Neuron (in vitro differentiated cells): ENCODE data around the gene IDS.

ENCODE experiments used
- H2AFZ ChIP-seq: one replicate; pipeline ENCODE4 v1.6.1; 2013; ENCODE audit warnings: low read depth, mild to moderate bottlenecking, inconsistent platforms, low read length, moderate library complexity
- H3K27me3 ChIP-seq: one replicate; pipeline ENCODE4 v1.6.1; 2013; ENCODE audit warnings: low read length; ENCODE audit not compliant: insufficient read depth
- H3K36me3 ChIP-seq: one replicate; pipeline ENCODE4 v1.6.1; 2013; ENCODE audit warnings: low read length; ENCODE audit not compliant: insufficient read depth
- H3K4me1 ChIP-seq: one replicate; pipeline ENCODE4 v1.6.1; 2013; ENCODE audit warnings: low read length; ENCODE audit not compliant: insufficient read depth
- H3K4me3 ChIP-seq: 2 replicates; pipeline ENCODE4 v1.5.1; 2013; ENCODE audit warnings: mild to moderate bottlenecking, low read length, moderate library complexity
- H3K9me3 ChIP-seq: one replicate; pipeline ENCODE4 v1.6.1; 2013; ENCODE audit warnings: low read length

Gene IDS

GRCh38 chrX:149487292-149487691 is 17.8 kb downstream of the IDS start:
- Histone ChIP-seq H2AFZ (no peak overlapping the region), H3K27me3 (no peaks in the 10 kb centered on the region), H3K36me3 (peaks cover 17% of the 10 kb centered on the region), H3K9me3 (no peaks in the 10 kb centered on the region), H3K4me3 (no peak overlapping the region), H3K4me1 (no peaks in the 10 kb centered on the region)

- Histone ChIP-seq H3K36me3 (no peaks in the 10 kb centered on the region), H3K4me3 (no peak overlapping the region)
Observed at GRCh38 chrX:149476513-149476912, 28.6 kb downstream of the IDS start.

GRCh38 chrX:149473966-149474365 is 31.1 kb downstream of the IDS start:
- H2AFZ ChIP-seq = no peak overlapping the region
- H3K27me3 ChIP-seq = no peaks in the 10 kb centered on the region
- H3K9me3 ChIP-seq = no peaks in the 10 kb centered on the region
- H3K4me3 ChIP-seq = no peak overlapping the region
- no peaks in the 10 kb centered on the region for H3K36me3 ChIP-seq
- H3K4me1 ChIP-seq = peaks cover 6% of the 10 kb centered on the region

More at GRCh38 chrX:149476513-149476912, 28.6 kb downstream of the IDS start:
- Histone ChIP-seq H2AFZ (no peak overlapping the region), H3K9me3 (no peaks in the 10 kb centered on the region), H3K27me3 (no peaks in the 10 kb centered on the region), H3K4me1 (peaks cover 4% of the 10 kb centered on the region)

GRCh38 chrX:149473092-149473491 is 32.0 kb downstream of the IDS start:
- Histone ChIP-seq H2AFZ (no peak overlapping the region), H3K36me3 (no peaks in the 10 kb centered on the region), H3K9me3 (no peaks in the 10 kb centered on the region), H3K27me3 (no peaks in the 10 kb centered on the region), H3K4me1 (peaks cover 6% of the 10 kb centered on the region), H3K4me3 (no peak overlapping the region)

- Histone ChIP-seq H3K4me3 (no peak overlapping the region), H2AFZ (no peak overlapping the region), H3K4me1 (peaks cover 6% of the 10 kb centered on the region), H3K9me3 (no peaks in the 10 kb centered on the region), H3K27me3 (no peaks in the 10 kb centered on the region), H3K36me3 (no peaks in the 10 kb centered on the region)
Observed at GRCh38 chrX:149472625-149473024, 32.5 kb downstream of the IDS start.

GRCh38 chrX:149471397-149471796 is 33.7 kb downstream of the IDS start:
- H3K4me1 ChIP-seq = peaks cover 6% of the 10 kb centered on the region
- no peaks in the 10 kb centered on the region for H3K27me3 ChIP-seq
- no peak overlapping the region for H3K4me3 ChIP-seq
- no peaks in the 10 kb centered on the region for H3K9me3 ChIP-seq
- no peak overlapping the region for H2AFZ ChIP-seq
- no peaks in the 10 kb centered on the region for H3K36me3 ChIP-seq

- H3K9me3 ChIP-seq = no peaks in the 10 kb centered on the region
- no peaks in the 10 kb centered on the region for H3K27me3 ChIP-seq
- H3K4me3 ChIP-seq = no peak overlapping the region
- peaks cover 6% of the 10 kb centered on the region for H3K4me1 ChIP-seq
- no peak overlapping the region for H2AFZ ChIP-seq
- H3K36me3 ChIP-seq = no peaks in the 10 kb centered on the region
Observed at GRCh38 chrX:149470955-149471354, 34.2 kb downstream of the IDS start.

- Histone ChIP-seq H3K36me3 (no peaks in the 10 kb centered on the region), H3K4me1 (peaks cover 6% of the 10 kb centered on the region)
Observed at GRCh38 chrX:149469406-149469805, 35.7 kb downstream of the IDS start.

GRCh38 chrX:149467920-149468319 is 37.2 kb downstream of the IDS start:
- Histone ChIP-seq H3K27me3 (no peaks in the 10 kb centered on the region), H3K4me3 (no peak overlapping the region), H2AFZ (no peak overlapping the region), H3K4me1 (peaks cover 6% of the 10 kb centered on the region), H3K36me3 (no peaks in the 10 kb centered on the region), H3K9me3 (no peaks in the 10 kb centered on the region)

More at GRCh38 chrX:149469406-149469805, 35.7 kb downstream of the IDS start:
- Histone ChIP-seq H2AFZ (no peak overlapping the region), H3K27me3 (no peaks in the 10 kb centered on the region), H3K9me3 (no peaks in the 10 kb centered on the region), H3K4me3 (no peak overlapping the region)

- no peaks in the 10 kb centered on the region for H3K27me3 ChIP-seq
- no peak overlapping the region for H2AFZ ChIP-seq
- H3K4me3 ChIP-seq = no peak overlapping the region
- H3K9me3 ChIP-seq = no peaks in the 10 kb centered on the region
- peaks cover 6% of the 10 kb centered on the region for H3K4me1 ChIP-seq
- no peaks in the 10 kb centered on the region for H3K36me3 ChIP-seq
Observed at GRCh38 chrX:149467461-149467860, 37.6 kb downstream of the IDS start.

- Histone ChIP-seq H3K27me3 (peaks cover 2% of the 10 kb centered on the region), H2AFZ (no peak overlapping the region), H3K4me1 (no peaks in the 10 kb centered on the region), H3K4me3 (no peak overlapping the region), H3K9me3 (no peaks in the 10 kb centered on the region), H3K36me3 (no peaks in the 10 kb centered on the region)
Observed at GRCh38 chrX:149462849-149463248, 42.3 kb downstream of the IDS start.

GRCh38 chrX:149461746-149462145 is 43.4 kb downstream of the IDS start:
- Histone ChIP-seq H3K27me3 (peaks cover 2% of the 10 kb centered on the region), H3K4me1 (no peaks in the 10 kb centered on the region), H3K9me3 (no peaks in the 10 kb centered on the region), H3K4me3 (no peak overlapping the region), H2AFZ (no peak overlapping the region), H3K36me3 (no peaks in the 10 kb centered on the region)

- no peak overlapping the region for H3K4me3 ChIP-seq
- no peaks in the 10 kb centered on the region for H3K9me3 ChIP-seq
- no peak overlapping the region for H2AFZ ChIP-seq
- no peaks in the 10 kb centered on the region for H3K36me3 ChIP-seq
- H3K4me1 ChIP-seq = no peaks in the 10 kb centered on the region
- peaks cover 2% of the 10 kb centered on the region for H3K27me3 ChIP-seq
Observed at GRCh38 chrX:149458586-149458985, 46.5 kb downstream of the IDS start.

- H3K27me3 ChIP-seq = peaks cover 2% of the 10 kb centered on the region
- no peak overlapping the region for H3K4me3 ChIP-seq
- H2AFZ ChIP-seq = no peak overlapping the region
- H3K4me1 ChIP-seq = no peaks in the 10 kb centered on the region
- H3K36me3 ChIP-seq = no peaks in the 10 kb centered on the region
- no peaks in the 10 kb centered on the region for H3K9me3 ChIP-seq
Observed at GRCh38 chrX:149456476-149457245, 48.4 kb downstream of the IDS start.
